ENCODE measurements around the gene PFN4.

Gene PFN4

DNA sequence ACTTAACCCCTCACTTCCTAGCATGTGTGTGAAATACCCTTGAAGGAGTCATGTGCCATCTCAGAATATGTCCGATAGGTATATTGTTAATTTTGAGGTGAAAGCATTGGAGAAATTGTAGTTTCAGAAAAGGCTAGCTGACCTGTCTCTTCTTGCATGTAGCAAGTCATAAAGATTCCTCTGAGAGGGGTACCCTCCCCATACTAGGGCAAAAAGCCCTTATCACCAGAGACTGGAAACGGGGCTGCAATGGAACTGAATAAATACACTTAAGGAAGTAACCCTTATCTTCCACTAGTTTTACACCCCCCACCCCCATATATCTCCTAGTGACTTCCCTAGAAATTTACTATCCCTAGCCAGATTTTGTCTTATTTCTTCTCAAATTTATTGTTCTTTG lies 45.3 kb downstream of the PFN4 start:
- no peak for DNase-seq (ENCODE audit: low read depth)

- DNase-seq (ENCODE audit: low read depth), result no peak
These were observed 45.6 kb downstream of the PFN4 start for GRCh38 chr2:24077535-24077877.

DNA sequence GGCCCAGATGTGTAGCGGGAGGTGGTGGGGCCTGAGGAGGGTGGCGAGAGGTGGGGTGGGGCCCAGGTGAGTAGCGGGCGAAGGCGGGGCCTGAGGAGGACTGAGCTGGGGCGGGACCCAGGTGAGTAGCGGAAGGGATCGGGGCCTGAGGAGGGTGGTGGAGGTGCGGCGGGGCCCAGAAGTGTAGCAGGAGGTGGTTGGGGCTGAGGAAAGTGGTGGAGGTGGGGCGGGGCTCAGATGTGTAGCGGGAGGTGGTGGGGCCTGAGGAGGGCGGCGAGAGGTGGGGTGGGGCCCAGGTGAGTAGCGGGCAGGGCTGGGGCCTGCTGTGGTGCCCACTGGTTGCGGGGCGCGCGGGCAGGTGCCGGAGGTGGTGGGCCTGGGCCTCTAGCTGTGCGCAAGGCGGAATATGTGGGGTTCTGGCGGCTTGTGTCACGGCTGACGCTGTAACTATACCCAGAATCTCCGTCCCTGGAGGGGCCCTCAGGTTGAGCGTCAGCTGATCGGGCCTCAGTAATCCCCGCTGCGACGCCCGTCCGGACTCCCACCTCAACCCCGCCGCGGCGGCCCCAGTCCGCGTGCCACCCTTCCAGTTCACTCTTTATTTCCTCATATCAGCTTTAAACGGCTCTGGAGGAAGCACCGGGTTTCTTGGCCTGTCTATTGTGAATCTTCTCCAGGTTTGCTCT lies 46.1 kb downstream of the PFN4 start:
- DNase-seq (ENCODE audit: low read depth), result no peak

DNA sequence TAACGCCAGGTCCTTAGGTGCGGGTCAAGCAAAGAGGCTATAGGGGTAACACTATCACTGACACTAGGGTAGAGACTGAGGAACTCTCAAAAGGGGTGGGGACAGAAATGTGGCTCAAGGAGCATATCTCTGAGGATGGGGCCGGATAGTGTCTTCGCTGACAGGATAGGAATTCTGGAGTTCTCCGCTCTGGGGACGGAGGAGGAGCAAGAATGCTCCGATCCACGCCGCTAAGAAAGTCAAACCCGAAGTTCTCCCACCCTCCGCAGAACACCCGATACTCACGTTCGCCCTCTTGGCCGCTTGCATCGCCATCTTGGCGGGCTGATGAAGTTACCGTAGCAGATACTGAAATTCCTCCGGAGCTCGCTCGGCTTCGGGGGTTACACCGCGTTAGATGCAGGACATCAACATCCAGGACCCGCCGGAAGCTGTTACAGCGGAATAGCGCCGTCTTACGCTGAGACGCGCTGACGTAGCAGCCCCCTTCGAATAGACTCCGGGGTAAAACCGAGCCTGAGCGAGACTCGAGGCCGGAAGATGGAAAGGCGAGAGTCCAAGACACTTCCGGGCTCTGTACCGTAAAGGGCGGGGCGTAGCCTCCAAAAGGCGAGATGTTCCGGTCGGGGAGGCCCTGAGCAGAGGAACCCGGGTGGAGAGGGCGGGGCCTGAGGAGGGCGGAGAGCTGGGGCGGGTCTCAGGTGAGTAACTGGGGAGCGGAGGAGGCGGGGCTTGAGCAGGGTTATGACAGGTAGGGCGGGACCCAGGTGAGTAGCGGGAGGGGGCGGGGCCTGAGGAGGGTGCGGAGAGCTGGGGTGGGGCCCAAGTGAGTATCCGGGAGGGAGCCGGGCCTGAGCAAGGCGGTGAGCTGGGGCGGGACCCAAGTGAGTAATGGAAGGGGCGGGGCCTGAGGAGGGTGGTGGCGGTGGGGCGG lies 47.0 kb downstream of the PFN4 start, which contains the start of gene SF3B6:
TSS of gene SF3B6 (minus strand) at position 412 of the 934 bp plus-strand sequence. CDS start at position 315, 97 bp downstream.
- DNase-seq (ENCODE audit: low read depth), result peak; percentile 98

GRCh38 chr2:24075259-24075658 lies 47.9 kb downstream of the PFN4 start:
- no peak for DNase-seq (ENCODE audit: low read depth)

DNA sequence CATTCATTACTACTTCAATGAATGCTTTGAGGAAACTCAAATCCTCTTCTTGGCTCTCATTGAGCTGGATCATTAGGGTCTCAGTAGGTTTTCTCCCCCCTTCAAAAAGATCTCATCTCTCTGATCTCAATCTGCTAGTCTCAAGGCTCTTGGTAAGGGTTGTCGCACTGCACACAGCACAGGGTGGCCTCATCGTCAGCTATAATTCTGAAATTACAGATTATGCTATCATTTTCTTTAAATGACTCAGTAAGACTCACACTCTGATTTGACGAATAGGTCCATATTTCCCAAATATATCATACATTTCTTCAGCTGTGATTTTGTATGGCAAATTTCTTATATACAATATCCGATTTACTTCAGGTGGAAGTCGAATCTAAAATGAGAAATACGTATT lies 49.3 kb downstream of the PFN4 start:
- DNase-seq (ENCODE audit: low read depth), result no peak

DNA sequence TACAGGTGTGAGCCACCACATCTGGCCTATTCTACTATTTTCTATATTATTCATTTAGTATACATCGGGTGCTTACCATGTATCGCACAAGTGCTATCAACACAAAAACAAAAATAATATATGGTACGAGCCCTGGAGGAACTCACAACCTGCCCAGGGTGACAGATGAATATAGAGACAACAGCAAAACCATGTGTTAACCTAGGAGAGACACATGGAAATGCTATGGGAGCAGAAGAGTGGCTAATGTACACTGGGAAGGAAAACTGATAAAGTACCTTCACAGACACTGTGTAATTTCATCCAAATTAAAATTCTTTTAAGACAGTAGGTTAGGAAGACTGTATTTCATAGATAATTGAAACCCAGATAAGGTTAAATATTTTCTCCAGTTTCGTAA lies 50.9 kb downstream of the PFN4 start:
- no peak for DNase-seq (ENCODE audit: low read depth)

GRCh38 chr2:24065341-24065740 lies 57.8 kb downstream of the PFN4 start:
- no peak for DNase-seq (ENCODE audit: low read depth)

All from activated T-helper 1 cell treated with Interleukin-2 at 50 U/mL for 16 hours (primary cell).